Measurements from ENCODE around the gene TOMM40L.
A peak's percentile ranks its signal among the peaks of the same experiment; 100 is the strongest.
"Not testable (repeated sequence)": the region's sequence is repeated elsewhere in the genome, so short reads cannot be mapped to it uniquely, and the experiment has no call there.

TOMM40L gene

DNA sequence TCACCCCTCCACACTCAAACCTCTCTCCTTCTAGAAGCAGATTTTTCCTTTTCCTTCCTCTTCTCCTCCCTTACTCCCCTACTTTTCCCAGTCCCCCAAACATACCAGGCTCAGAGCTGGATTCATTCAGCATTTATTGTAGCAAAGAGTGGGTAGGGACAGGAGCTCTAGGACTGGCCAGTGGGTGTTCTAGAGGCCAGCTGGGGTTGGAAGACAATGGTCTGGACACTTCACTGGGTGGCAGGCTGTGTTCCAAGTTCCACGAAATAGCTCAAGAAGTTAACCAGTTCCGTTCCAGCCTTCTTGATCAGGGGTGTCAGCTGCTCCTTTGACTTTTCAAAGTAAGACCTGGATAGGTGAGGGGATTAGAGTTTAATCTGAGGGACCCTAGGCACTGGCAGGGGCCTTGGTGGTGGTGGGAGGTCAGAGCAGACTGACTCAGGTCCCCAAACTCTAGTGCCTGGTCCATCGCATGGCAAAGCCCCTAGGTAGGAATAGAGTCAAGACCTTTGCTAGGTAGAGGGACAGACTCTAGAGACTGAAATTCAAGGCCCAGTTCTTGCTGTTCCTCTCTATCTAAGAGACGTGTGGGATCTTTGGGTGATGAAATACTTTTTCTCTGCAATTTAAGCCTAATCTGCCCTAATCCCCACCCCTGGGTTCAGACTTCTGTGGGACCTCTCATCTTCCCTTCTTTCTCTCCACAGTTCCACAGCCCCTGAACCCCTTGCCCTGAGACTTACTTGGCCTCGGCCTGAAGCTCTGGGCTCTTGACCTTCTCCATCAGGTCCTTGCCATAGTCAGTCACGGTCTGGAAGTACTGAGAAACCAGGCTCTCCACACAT is 3.5 kb upstream of the TOMM40L start:
- DNase-seq, result no peak

GRCh38 chr1:161223805-161224694 is 1.8 kb upstream of the TOMM40L start:
- no peak for DNase-seq

GRCh38 chr1:161224695-161225087 is 1.2 kb upstream of the TOMM40L start:
- DNase-seq, result not testable (repeated sequence)

DNA sequence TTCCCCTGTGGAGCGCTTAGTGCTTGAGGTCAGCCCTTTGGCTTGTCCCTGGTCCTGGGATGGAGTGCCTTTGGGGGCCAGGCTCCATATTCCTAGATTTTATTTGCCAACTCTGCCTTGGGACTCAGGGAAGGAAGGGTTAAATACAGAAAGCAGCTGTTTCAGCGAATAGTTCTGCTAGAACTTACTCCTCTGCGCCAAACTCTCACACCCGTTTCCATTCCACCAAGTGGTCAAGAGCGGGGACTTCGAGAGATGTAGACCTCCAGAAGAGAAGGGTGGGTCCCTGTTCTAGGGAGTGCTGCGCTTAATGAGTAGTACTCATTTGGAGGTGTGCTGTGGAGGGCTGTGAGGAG is 704 bp upstream of the TOMM40L start:
- DNase-seq, result no peak

DNA sequence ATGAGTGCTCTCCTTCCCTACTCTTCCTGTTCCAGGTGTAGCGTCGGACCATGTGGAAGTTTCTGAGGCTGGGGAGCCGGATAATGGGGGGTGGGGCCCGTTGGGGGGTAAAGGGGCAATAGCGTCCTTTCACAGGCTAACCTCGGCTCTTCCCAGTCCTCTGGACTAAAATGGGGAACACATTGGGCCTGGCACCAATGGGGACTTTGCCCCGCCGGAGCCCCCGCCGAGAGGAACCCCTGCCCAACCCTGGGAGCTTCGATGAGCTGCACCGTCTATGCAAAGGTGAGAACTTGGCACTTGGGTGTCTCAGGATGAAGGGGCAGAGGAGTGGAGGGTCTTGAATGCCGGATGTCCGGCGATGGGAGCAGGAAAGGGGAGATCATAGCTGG is 456 bp downstream of the TOMM40L start:
- no peak for DNase-seq

DNA sequence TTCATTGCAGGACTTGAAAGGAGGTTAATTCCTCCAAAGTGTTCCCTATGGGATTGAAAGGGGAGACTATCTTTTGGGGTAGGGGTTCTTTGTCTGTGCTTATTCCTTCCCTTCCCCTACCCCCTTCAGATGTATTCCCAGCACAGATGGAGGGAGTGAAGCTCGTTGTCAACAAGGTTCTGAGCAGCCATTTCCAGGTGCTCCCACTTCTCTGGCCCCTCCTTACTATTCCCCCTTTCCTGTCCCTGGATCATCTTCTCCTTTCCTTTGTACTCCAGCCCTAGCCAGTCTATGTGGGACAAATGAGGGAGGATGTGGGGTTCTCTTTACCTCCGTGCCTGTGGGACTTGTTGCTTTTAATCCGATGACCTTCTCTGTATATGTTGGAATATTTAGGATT is 899 bp downstream of the TOMM40L start:
- no peak for DNase-seq

DNA sequence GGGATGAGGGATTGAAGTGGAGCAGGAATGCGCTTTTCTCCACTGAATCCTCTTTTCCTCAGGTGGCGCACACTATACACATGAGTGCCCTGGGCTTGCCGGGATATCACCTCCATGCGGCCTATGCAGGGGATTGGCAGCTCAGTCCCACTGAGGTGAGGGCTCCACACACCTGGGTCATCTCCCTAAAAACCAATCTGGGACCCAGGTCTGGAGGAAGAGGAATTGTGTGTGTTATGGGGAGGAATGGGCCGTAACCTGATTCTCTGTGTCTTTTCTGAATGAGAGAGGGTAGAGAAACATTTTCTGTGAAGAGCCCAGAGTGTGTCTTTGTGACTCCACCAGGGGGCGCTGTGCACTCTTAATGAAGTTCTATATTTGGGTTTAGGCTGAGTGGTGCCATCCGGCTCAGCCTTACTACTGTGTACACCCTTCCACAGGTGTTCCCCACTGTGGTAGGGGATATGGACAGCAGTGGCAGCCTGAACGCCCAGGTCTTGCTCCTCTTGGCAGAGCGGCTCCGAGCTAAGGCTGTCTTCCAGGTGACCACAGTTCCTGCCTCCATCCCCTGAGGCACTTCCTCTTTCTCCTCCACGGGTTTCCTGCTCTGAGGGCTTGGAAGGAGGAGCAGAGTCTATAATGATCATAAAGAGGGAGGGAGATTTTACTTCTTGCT is 1.5 kb downstream of the TOMM40L start:
- DNase-seq, result peak; percentile 40

DNA sequence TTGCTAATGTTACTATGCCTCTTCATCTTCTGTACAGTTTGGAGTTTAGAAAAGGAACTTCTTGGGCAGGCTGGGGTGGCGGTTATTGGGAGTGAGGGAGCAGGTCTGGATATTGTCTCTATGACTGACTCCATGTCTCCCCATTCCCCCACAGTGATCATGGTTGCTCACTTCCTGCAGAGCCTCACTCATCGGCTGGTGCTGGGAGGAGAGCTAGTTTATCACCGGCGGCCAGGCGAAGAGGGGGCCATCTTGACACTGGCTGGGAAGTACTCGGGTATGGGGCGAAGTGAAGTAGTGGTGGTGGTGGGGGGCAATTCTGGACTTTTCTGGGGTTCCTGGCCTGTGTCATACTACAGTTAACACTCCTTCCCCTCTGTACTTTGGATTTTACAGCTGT is 2.2 kb downstream of the TOMM40L start:
- DNase-seq, result no peak

DNA sequence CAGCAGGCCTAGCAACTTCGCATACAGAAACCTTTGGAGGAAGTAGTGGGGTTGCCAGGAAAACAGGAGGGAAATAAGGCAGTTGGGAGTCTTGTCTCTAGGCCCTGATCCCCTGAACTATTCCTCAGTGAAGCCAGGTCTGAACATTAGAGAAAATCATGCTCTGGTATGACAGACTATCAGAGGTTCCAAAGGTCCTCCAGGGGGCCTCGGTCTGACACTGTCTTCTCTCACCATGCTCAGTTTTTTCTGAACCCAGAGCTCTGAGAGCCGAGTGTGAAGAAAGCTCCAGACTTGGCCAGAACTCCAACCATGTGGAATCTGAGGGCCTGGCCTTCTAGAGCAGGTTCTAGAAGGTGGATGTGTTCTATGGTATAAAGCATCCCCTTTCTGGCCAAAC is 4.0 kb downstream of the TOMM40L start:
- DNase-seq, result no peak

DNA sequence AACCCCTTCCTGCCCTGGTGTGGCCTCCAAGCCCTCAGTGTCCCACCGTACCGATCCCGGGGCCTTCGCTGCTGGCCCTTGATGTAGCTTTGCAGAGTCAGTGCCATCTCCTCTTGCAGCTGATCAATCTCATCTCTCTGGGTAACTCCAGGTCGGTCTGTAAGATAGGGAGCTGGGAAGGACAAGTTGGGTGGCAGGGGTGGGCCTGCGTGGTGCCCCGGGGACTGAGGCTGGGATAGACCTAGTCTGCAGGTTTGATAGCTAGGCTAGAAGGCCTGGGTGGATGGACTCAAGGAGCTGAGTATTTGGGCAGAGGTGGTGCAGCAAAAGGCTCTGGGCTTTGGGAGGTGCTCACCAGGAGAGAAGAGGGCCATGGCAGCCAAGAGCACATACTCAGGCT is 4.9 kb downstream of the TOMM40L start:
- no peak for DNase-seq

GRCh38 chr1:161233102-161233501 is 7.2 kb downstream of the TOMM40L start:
- no peak for DNase-seq

DNA sequence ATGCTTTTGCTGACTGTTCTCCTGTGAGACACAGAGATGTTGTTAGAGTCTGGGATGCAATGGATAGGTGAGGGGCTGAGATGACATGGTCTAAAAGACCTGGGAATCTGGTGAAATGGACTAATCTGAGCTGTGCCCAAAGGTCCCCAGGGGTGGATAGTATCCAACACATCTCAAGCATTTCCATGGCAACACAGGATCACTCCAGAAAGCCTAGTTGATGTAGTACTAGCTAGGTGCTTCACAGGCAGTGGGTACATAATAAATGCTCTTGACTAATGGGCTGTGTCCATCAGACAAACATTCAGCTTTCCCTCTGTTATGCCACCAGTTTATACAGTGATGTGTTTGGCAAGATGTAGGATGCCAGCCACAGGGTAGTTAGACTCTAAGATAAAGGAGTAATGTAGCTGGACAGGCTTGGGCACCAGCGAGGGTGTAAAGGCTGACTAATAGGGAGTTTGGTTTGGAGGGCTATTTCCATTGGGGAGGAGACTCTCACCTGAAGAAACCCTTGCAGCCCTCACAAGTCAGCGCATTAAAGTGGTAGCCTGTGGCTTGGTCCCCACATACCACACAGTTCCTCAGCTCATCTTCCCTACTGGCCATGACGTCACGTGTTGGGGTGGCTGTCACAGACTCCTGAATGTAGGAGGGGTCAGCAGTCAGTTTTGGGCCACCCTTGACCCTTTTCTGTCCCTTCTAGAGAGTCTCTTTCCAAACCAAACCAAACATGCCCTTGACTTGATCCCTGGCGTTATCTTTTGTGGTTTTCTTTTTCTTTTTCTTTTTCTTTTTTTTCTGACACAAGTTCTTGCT is 10.3 kb downstream of the TOMM40L start:
- no peak for DNase-seq

GRCh38 chr1:161238039-161238473 is 12.2 kb downstream of the TOMM40L start, which contains the start of gene NR1I3:
NR1I3 (minus strand) TSS chr1:161238203; CDS start chr1:161236565, 1,638 bp downstream.
- DNase-seq, result no peak

DNA sequence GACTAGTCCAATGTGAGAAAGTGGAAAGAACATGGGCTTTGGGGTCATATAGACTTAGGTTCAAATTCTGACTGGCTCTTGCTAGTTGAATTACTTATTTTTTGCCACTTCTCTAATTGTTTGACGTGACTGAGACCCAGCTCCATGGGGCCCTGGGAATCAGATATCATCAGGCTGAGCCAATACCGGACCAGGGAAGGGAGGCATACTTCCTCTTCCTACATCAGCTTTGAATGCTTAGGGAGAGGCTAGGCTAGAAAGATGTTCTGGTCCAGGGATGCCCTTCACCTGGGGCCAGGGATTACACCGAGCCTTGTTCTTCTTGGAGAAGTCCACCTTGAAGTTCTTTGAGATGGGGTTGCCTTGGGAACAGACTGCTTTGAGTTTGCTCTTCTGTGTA is 15.8 kb downstream of the TOMM40L start:
- no peak for DNase-seq

GRCh38 chr1:161242313-161242712 is 16.5 kb downstream of the TOMM40L start:
- no peak for DNase-seq

GRCh38 chr1:161244888-161245287 is 19.0 kb downstream of the TOMM40L start:
- DNase-seq, result no peak

- not testable (repeated sequence) for DNase-seq
Observed at GRCh38 chr1:161250100-161250499, 24.2 kb downstream of the TOMM40L start.

- no peak for DNase-seq
Observed at GRCh38 chr1:161250829-161251228, 25.0 kb downstream of the TOMM40L start.

DNA sequence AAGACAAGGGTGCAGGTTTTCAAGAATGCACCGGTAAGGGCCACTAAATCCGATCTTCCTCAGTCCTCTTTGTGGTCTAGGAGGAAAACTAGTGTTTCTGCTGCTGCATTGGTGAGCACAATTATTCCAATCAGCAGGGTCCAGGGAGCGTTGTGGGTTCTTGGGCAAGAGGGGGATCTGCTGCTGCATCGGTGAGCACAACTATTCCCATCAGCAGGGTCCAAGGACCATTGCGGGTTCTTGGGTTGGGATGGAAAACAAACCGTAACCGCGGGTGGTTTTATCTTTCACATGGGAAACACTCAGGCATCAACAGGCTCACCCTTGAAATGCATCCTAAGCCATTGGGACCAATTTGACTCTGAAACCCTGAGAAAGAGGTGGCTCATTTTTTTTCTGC is 25.7 kb downstream of the TOMM40L start:
- no peak for DNase-seq

GRCh38 chr1:161255302-161255701 is 29.4 kb downstream of the TOMM40L start:
- not testable (repeated sequence) for DNase-seq

- DNase-seq, result not testable (repeated sequence)
Observed at GRCh38 chr1:161255955-161256520, 30.2 kb downstream of the TOMM40L start.

DNA sequence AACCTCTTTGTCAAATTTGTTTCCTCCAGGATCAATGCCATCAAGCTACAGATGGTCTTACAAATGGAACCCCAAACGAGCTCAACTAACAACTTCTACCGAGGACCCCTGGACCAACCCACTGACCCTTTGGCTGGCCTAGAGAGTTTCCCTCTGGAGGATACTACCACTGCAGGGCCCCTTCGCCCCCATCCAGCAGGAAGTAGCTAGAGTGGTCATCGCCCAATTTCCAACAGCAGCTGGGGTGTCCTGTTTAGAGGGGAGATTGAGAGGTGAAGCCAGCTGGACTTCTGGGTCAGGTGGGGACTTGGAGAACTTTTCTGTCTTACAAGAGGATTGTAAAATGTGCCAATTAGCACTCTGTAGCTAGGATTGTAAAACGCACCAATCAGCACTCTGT is 31.2 kb downstream of the TOMM40L start:
- not testable (repeated sequence) for DNase-seq

All from T1000 (cell line).